ENCODE measurements around the gene RSPRY1.

The RSPRY1 gene

GRCh38 chr16:57226701-57227621, 40.8 kb downstream of the RSPRY1 start:
- peaks cover 14% of the 10 kb centered on the region for H3K36me3 ChIP-seq (ENCODE audit: control insufficient read depth, insufficient read depth, low read length)
- no peaks in the 10 kb centered on the region for H3K27me3 ChIP-seq (replicated peaks; ENCODE audit: control insufficient read depth, insufficient read depth, low read length)

GRCh38 chr16:57229079-57229478, 43.0 kb downstream of the RSPRY1 start:
- H3K36me3 ChIP-seq (ENCODE audit: control insufficient read depth, insufficient read depth, low read length) = peaks cover 14% of the 10 kb centered on the region
- no peak overlapping the region for H3K4me3 ChIP-seq (replicated peaks; ENCODE audit: low read depth, low read length)
- H3K27me3 ChIP-seq (replicated peaks; ENCODE audit: control insufficient read depth, insufficient read depth, low read length) = no peaks in the 10 kb centered on the region
- TF ChIP-seq CTCF (IDR thresholded peaks at IDR 0.05; ENCODE audit: insufficient read depth, low read length, poor library complexity, severe bottlenecking) = no peak
- DNase-seq (ENCODE audit: extremely low read depth, insufficient read length) = no peak

More at GRCh38 chr16:57226701-57227621, 40.8 kb downstream of the RSPRY1 start:
- H3K4me3 ChIP-seq (replicated peaks; ENCODE audit: low read depth, low read length) = no peak overlapping the region
- TF ChIP-seq CTCF (IDR thresholded peaks at IDR 0.05; ENCODE audit: insufficient read depth, low read length, poor library complexity, severe bottlenecking) = no peak
- DNase-seq (ENCODE audit: extremely low read depth, insufficient read length) = no peak

- H3K36me3 ChIP-seq (ENCODE audit: control insufficient read depth, insufficient read depth, low read length) = peaks cover 14% of the 10 kb centered on the region
- H3K4me3 ChIP-seq (replicated peaks; ENCODE audit: low read depth, low read length) = no peak overlapping the region
- no peak for TF ChIP-seq CTCF (IDR thresholded peaks at IDR 0.05; ENCODE audit: insufficient read depth, low read length, poor library complexity, severe bottlenecking)
- DNase-seq (ENCODE audit: extremely low read depth, insufficient read length) = no peak
- no peaks in the 10 kb centered on the region for H3K27me3 ChIP-seq (replicated peaks; ENCODE audit: control insufficient read depth, insufficient read depth, low read length)
Measured at GRCh38 chr16:57231821-57232350, 45.8 kb downstream of the RSPRY1 start.

GRCh38 chr16:57233944-57234706, 48.0 kb downstream of the RSPRY1 start:
- no peak for DNase-seq (ENCODE audit: extremely low read depth, insufficient read length)
- no peak for TF ChIP-seq CTCF (IDR thresholded peaks at IDR 0.05; ENCODE audit: insufficient read depth, low read length, poor library complexity, severe bottlenecking)
- Histone ChIP-seq H3K27me3 (replicated peaks; ENCODE audit: control insufficient read depth, insufficient read depth, low read length) (no peaks in the 10 kb centered on the region), H3K4me3 (replicated peaks; ENCODE audit: low read depth, low read length) (no peak overlapping the region), H3K36me3 (ENCODE audit: control insufficient read depth, insufficient read depth, low read length) (peaks cover 14% of the 10 kb centered on the region)

- no peak overlapping the region for H3K4me3 ChIP-seq (replicated peaks; ENCODE audit: low read depth, low read length)
- peaks cover 14% of the 10 kb centered on the region for H3K36me3 ChIP-seq (ENCODE audit: control insufficient read depth, insufficient read depth, low read length)
- H3K27me3 ChIP-seq (replicated peaks; ENCODE audit: control insufficient read depth, insufficient read depth, low read length) = no peaks in the 10 kb centered on the region
- DNase-seq (ENCODE audit: extremely low read depth, insufficient read length) = no peak
- no peak for TF ChIP-seq CTCF (IDR thresholded peaks at IDR 0.05; ENCODE audit: insufficient read depth, low read length, poor library complexity, severe bottlenecking)
Measured at GRCh38 chr16:57234707-57235092, 48.6 kb downstream of the RSPRY1 start.

Data from GM06990 (cell line).